IMR-90 (cell line): ENCODE data around the gene CIROP. TPM values are rescaled to one million over a fixed set of nuclear protein-coding genes. Genes with fewer than 3 reads are reported as not detected.

Source experiments
- ATAC-seq: fragments of 200-7000 bp; cut with Tn5 transposase; 2 replicates; pipeline ENCODE4 v1.9.1; 2020; ENCODE audit warnings: low read depth, mild to moderate bottlenecking, moderate library complexity
- BruUV-seq: library from RNA; stranded (reverse); fragments of 400-500 nt; replicated peaks from 2 replicates; lab custom pipeline; 2021; lab: Mats Ljungman, UMichigan
- CTCF ChIA-PET: fragments of 300-600 bp; formaldehyde crosslinking; extraction: SDS; loops from one replicate; lab custom pipeline; 2021; ENCODE audit warnings: antibody characterized with exemption; lab: Yijun Ruan, JAX
- POLR2A ChIA-PET: fragments of 300-600 bp; sonication (Branson Sonifier 250); formaldehyde crosslinking; loops from one replicate; lab custom pipeline; 2022; ENCODE audit warnings: antibody characterized with exemption; ENCODE audit not compliant: unreplicated experiment; lab: Charles Lee
- DNase-seq: peaks from one replicate; pipeline ENCODE4 v3.0.0; 2013
- H2AFZ ChIP-seq: replicated peaks from 2 replicates; pipeline ENCODE3; 2013; ENCODE audit warnings: low read length, mild to moderate bottlenecking; ENCODE audit not compliant: poor library complexity
- H2AK5ac ChIP-seq: 2 replicates; pipeline ENCODE4 v1.6.1; 2013; ENCODE audit warnings: low read depth, low read length, inconsistent platforms
- H2AK9ac ChIP-seq: replicated peaks from 2 replicates; pipeline ENCODE3; 2013; ENCODE audit warnings: mild to moderate bottlenecking, low read depth, low read length, moderate library complexity; ENCODE audit not compliant: poor library complexity
- H2BK120ac ChIP-seq: 2 replicates; pipeline ENCODE4 v1.6.1; 2013; ENCODE audit warnings: low read depth, low read length, inconsistent platforms
- H2BK15ac ChIP-seq: 3 replicates; pipeline ENCODE4 v1.6.1; 2013; ENCODE audit warnings: low read depth, low read length, inconsistent platforms
- H2BK20ac ChIP-seq: 2 replicates; pipeline ENCODE4 v1.6.1; 2013; ENCODE audit warnings: low read depth, mild to moderate bottlenecking, inconsistent platforms, low read length, moderate library complexity
- H2BK5ac ChIP-seq: 2 replicates; pipeline ENCODE4 v1.6.1; 2013; ENCODE audit warnings: mild to moderate bottlenecking, low read depth, low read length, inconsistent platforms; ENCODE audit not compliant: poor library complexity, severe bottlenecking
- H3K14ac ChIP-seq: replicated peaks from 2 replicates; pipeline ENCODE4 v1.6.1; 2013; ENCODE audit warnings: low read depth, low read length, inconsistent platforms
- H3K18ac ChIP-seq: 2 replicates; pipeline ENCODE4 v1.6.1; 2013; ENCODE audit warnings: low read depth, low read length, control low read depth
- H3K23ac ChIP-seq: 2 replicates; pipeline ENCODE4 v1.6.1; 2013; ENCODE audit warnings: low read depth, low read length, inconsistent platforms
- H3K27ac ChIP-seq: 2 replicates; pipeline ENCODE4 v1.5.1; 2013; ENCODE audit warnings: mild to moderate bottlenecking, control low read depth, low read length; ENCODE audit not compliant: insufficient read depth
- H3K27me3 ChIP-seq: 2 replicates; pipeline ENCODE4 v1.6.1; 2013; ENCODE audit warnings: low read length; ENCODE audit not compliant: control insufficient read depth, insufficient read depth
- H3K36me3 ChIP-seq: 2 replicates; pipeline ENCODE4 v1.6.1; 2013; ENCODE audit warnings: low read length, mixed read lengths; ENCODE audit not compliant: control insufficient read depth, insufficient read depth
- H3K4ac ChIP-seq: 2 replicates; pipeline ENCODE4 v1.6.1; 2013; ENCODE audit warnings: low read depth, low read length, inconsistent platforms
- H3K4me1 ChIP-seq: 2 replicates; pipeline ENCODE4 v1.6.1; 2013; ENCODE audit warnings: low read length, mixed read lengths; ENCODE audit not compliant: control insufficient read depth, insufficient read depth
- H3K4me2 ChIP-seq: 2 replicates; pipeline ENCODE4 v1.6.1; 2013; ENCODE audit warnings: low read depth, mild to moderate bottlenecking, control low read depth, low read length, moderate library complexity
- H3K4me3 ChIP-seq: 2 replicates; pipeline ENCODE4 v1.5.1; 2013; ENCODE audit warnings: low read depth, mild to moderate bottlenecking, control low read depth, low read length, moderate library complexity; ENCODE audit not compliant: insufficient read depth
- H3K56ac ChIP-seq: 2 replicates; pipeline ENCODE4 v1.6.1; 2013; ENCODE audit warnings: low read length, inconsistent platforms; ENCODE audit not compliant: insufficient read depth; ENCODE audit errors: extremely low read depth
- H3K79me1 ChIP-seq, 2 experiments: 2 replicates each; pipeline ENCODE4 v1.6.1; 2013; ENCODE audit warnings: low read length in 2 of 2, inconsistent platforms in 1 of 2, low read depth in 1 of 2
- H3K9ac ChIP-seq: 2 replicates; pipeline ENCODE4 v1.6.1; 2013; ENCODE audit warnings: low read depth, low read length, control low read depth
- H3K9me1 ChIP-seq: 2 replicates; pipeline ENCODE4 v1.6.1; 2013; ENCODE audit warnings: low read length, inconsistent platforms; ENCODE audit not compliant: insufficient read depth
- H3K9me3 ChIP-seq: 2 replicates; pipeline ENCODE4 v1.6.1; 2013; ENCODE audit warnings: low read length; ENCODE audit not compliant: control insufficient read depth, insufficient read depth
- H4K20me1 ChIP-seq: 2 replicates; pipeline ENCODE4 v1.6.1; 2013; ENCODE audit warnings: low read length, inconsistent platforms; ENCODE audit not compliant: insufficient read depth
- H4K5ac ChIP-seq: 2 replicates; pipeline ENCODE4 v1.6.1; 2013; ENCODE audit warnings: mild to moderate bottlenecking, low read depth, low read length, control low read depth
- H4K8ac ChIP-seq, 2 experiments: 2 replicates each; pipeline ENCODE4 v1.6.1; 2013; ENCODE audit warnings: low read depth in 2 of 2, low read length in 2 of 2, control low read depth in 1 of 2, inconsistent platforms in 1 of 2
- H4K91ac ChIP-seq: 2 replicates; pipeline ENCODE4 v1.6.1; 2013; ENCODE audit warnings: low read depth, low read length, inconsistent platforms; ENCODE audit not compliant: insufficient read depth
- BHLHE40 ChIP-seq: fragments of 150-350 bp; IDR thresholded peaks from 2 replicates; pipeline ENCODE4 v1.6.1; 2016; ENCODE audit warnings: mild to moderate bottlenecking, low read depth, low read length
- POLR2A ChIP-seq: IDR thresholded peaks from 2 replicates; pipeline ENCODE4 v1.6.1; 2012; ENCODE audit warnings: mild to moderate bottlenecking, low read depth, low read length
- RAD21 ChIP-seq: IDR thresholded peaks from 2 replicates; pipeline ENCODE4 v1.6.1; 2012; ENCODE audit warnings: low read length, improper control_type of control experiment
- RCOR1 ChIP-seq: IDR thresholded peaks from 2 replicates; pipeline ENCODE4 v1.6.1; 2012; ENCODE audit warnings: mild to moderate bottlenecking, low read length, improper control_type of control experiment; ENCODE audit not compliant: insufficient replicate concordance
- RFX5 ChIP-seq: IDR thresholded peaks from 2 replicates; pipeline ENCODE4 v1.8.0; 2012; ENCODE audit warnings: low read depth, mild to moderate bottlenecking, low read length, moderate library complexity
- SMC3 ChIP-seq: fragments of 150-350 bp; IDR thresholded peaks from 2 replicates; pipeline ENCODE4 v1.6.1; 2016; ENCODE audit warnings: low read depth, mild to moderate bottlenecking, antibody characterized with exemption, low read length, moderate library complexity
- WGBS, 2 experiments: methylation state at CpG; one replicate each; pipeline versions ENCODE4 v1.1.5 to v1.1.7; 2013; ENCODE audit warnings: missing lambda C conversion rate in 2 of 2; ENCODE audit not compliant: insufficient read length in 1 of 2; ENCODE audit errors: extremely low coverage in 2 of 2; 5-methylcytosine and 5-hydroxymethylcytosine counted together
- dilution Hi-C: fragments of 300-500 bp; cut with HindIII; formaldehyde crosslinking; loops from one replicate; pipeline ENCODE4 v1.14.3; 2018; ENCODE audit warnings: low sequenced_read_pairs; ENCODE audit not compliant: unreplicated experiment
- in situ Hi-C: fragments of 300-500 bp; cut with MboI; formaldehyde crosslinking; loops from 3 replicates; pipeline ENCODE4 v1.14.3; 2019; ENCODE audit warnings: low sequenced_read_pairs, inconsistent platforms, mixed read lengths
- intact Hi-C: fragments of 100-400 bp; cut with micrococcal nuclease; formaldehyde crosslinking; loops from 2 replicates; pipeline ENCODE4 v1.10.0; 2022
- polyA plus RNA-seq, 3 experiments: library from polyadenylated mRNA; depleted of rRNA; stranded (reverse); fragments of >200 nt; gene quantifications; 2 replicates each; pipeline ENCODE4 v1.2.3, GENCODE V29; 2012; ENCODE audit warnings: low replicate concordance in 1 of 3
- total RNA-seq: library from RNA; depleted of rRNA; stranded (reverse); fragments of >200 nt; gene quantifications from 2 replicates; pipeline ENCODE4 v1.2.3, GENCODE V29; 2012

Gene CIROP
- total and polyA plus RNA-seq, 2 of the 4 experiments (the other 2 are of a cell fraction): 0.31 to 0.36 TPM

- Histone ChIP-seq H4K91ac (no peak overlapping the region), H3K9ac (no peak overlapping the region), H3K4me2 (peak overlapping the region; percentile 60; the same call in 1 of the 2 replicates), H3K23ac (no peak overlapping the region), H2BK20ac (no peak overlapping the region), H2BK15ac (no peak overlapping the region), H2AFZ (no peak overlapping the region), H3K27ac (no peak overlapping the region), H3K14ac (no peak overlapping the region), H3K4me1 (peaks cover 13% of the 10 kb centered on the region), H3K18ac (no peak overlapping the region), H3K9me1 (peaks cover 5% of the 10 kb centered on the region; the same call in 1 of the 2 replicates), H3K4me3 (no peak overlapping the region), H3K4ac (no peak overlapping the region), H4K20me1 (peaks cover 46% of the 10 kb centered on the region), H2BK120ac (no peak overlapping the region), H2AK9ac (peak overlapping the region; percentile 14), H3K56ac (no peak overlapping the region), H3K79me1 (peaks cover 25 to 77% of the 10 kb centered on the region in 2 experiments), H3K9me3 (no peaks in the 10 kb centered on the region), H4K5ac (no peak overlapping the region), H3K36me3 (peaks cover 53% of the 10 kb centered on the region), H2BK5ac (no peak overlapping the region), H4K8ac (no peak overlapping the region), H3K27me3 (no peaks in the 10 kb centered on the region), H2AK5ac (no peak overlapping the region)
- ChIA-PET POLR2A (no interaction called here), CTCF (interaction anchor here (0.6 to 1.8 kb wide), 25 partner anchors 8 to 150 kb away, joined by 3 to 21 read pairs (median 5); partner anchors contain the start of genes ACIN1, C14orf119, CDH24 and CIROP)
- dilution Hi-C loops: no loop called here
- 93% methylated on average over 3 of the region's 14 CpGs; no CpG with 5 or more reads in 1 of the 2 experiments for WGBS, 2 experiments
- no TSS peak for BruUV-seq
- DNase-seq (no peak), ATAC-seq (no peak)
- in situ Hi-C loops: loop anchor here (5.0 to 10.0 kb wide), 2 partner anchors 34 to 513 kb away; partner anchors contain the start of gene CIROP
- no peak for TF ChIP-seq SMC3
- TF ChIP-seq RCOR1: no peak
- no peak for TF ChIP-seq RFX5
- TF ChIP-seq RAD21: no peak
- TF ChIP-seq POLR2A: no peak
- TF ChIP-seq BHLHE40: no peak
- intact Hi-C loops: no loop called here
These were observed 36.7 kb downstream of the CIROP start for GRCh38 chr14:23067847-23068788.
